Stomach smooth muscle (tissue), 2 donors: ENCODE results near the gene SLC22A14.
"Not testable (repeated sequence)": the region's sequence is repeated elsewhere in the genome, so short reads cannot be mapped to it uniquely, and the experiment has no call there.

Experiments used
- H3K27ac ChIP-seq: one replicate; pipeline ENCODE4 v1.7.0; 2013; ENCODE audit warnings: mild to moderate bottlenecking, low read length, inconsistent platforms
- H3K27me3 ChIP-seq, 2 donors: one replicate each; pipeline ENCODE4 v1.7.0; 2013; ENCODE audit warnings: low read length in 2 of 2; ENCODE audit not compliant: insufficient read depth in 2 of 2, control insufficient read depth in 1 of 2
- H3K36me3 ChIP-seq, 2 donors: one replicate each; pipeline ENCODE4 v1.7.0; 2013; ENCODE audit warnings: low read length in 2 of 2; ENCODE audit not compliant: control insufficient read depth in 2 of 2, insufficient read depth in 2 of 2
- H3K4me1 ChIP-seq: one replicate; pipeline ENCODE4 v1.7.0; 2013; ENCODE audit warnings: low read length; ENCODE audit not compliant: control insufficient read depth, insufficient read depth
- H3K4me3 ChIP-seq, 2 donors: one replicate each; pipeline ENCODE4 v1.7.0; 2013; ENCODE audit warnings: low read length in 2 of 2
- H3K9ac ChIP-seq, 2 donors: one replicate each; pipeline ENCODE4 v1.7.0; 2013; ENCODE audit warnings: low read length in 2 of 2, mild to moderate bottlenecking in 1 of 2
- H3K9me3 ChIP-seq, 2 donors: one replicate each; pipeline ENCODE4 v1.7.0; 2013; ENCODE audit warnings: low read length in 2 of 2; ENCODE audit not compliant: control insufficient read depth in 2 of 2
- donor health status: healthy.
- donor health status: Pancreatic carcinoma.

The SLC22A14 gene

GRCh38 chr3:38313695-38314094 lies 31.6 kb downstream of the SLC22A14 start:
- Histone ChIP-seq H3K27ac (no peak overlapping the region), H3K36me3 (no peaks in the 10 kb centered on the region), H3K4me3 (no peak overlapping the region), H3K9me3 (no peaks in the 10 kb centered on the region), H3K4me1 (no peaks in the 10 kb centered on the region), H3K9ac (no peak overlapping the region), H3K27me3 (no peaks in the 10 kb centered on the region)

- Histone ChIP-seq H3K4me3 (no peak overlapping the region), H3K27me3 (no peaks in the 10 kb centered on the region), H3K4me1 (no peaks in the 10 kb centered on the region), H3K36me3 (no peaks in the 10 kb centered on the region), H3K9ac (no peak overlapping the region), H3K9me3 (no peaks in the 10 kb centered on the region), H3K27ac (no peak overlapping the region)
Observed at GRCh38 chr3:38314112-38314763, 32.1 kb downstream of the SLC22A14 start.

- Histone ChIP-seq H3K4me1 (no peaks in the 10 kb centered on the region), H3K27me3 (no peaks in the 10 kb centered on the region), H3K27ac (no peak overlapping the region), H3K9me3 (no peaks in the 10 kb centered on the region), H3K36me3 (no peaks in the 10 kb centered on the region), H3K4me3 (no peak overlapping the region), H3K9ac (no peak overlapping the region)
Observed at GRCh38 chr3:38314764-38315487, 32.8 kb downstream of the SLC22A14 start.

DNA sequence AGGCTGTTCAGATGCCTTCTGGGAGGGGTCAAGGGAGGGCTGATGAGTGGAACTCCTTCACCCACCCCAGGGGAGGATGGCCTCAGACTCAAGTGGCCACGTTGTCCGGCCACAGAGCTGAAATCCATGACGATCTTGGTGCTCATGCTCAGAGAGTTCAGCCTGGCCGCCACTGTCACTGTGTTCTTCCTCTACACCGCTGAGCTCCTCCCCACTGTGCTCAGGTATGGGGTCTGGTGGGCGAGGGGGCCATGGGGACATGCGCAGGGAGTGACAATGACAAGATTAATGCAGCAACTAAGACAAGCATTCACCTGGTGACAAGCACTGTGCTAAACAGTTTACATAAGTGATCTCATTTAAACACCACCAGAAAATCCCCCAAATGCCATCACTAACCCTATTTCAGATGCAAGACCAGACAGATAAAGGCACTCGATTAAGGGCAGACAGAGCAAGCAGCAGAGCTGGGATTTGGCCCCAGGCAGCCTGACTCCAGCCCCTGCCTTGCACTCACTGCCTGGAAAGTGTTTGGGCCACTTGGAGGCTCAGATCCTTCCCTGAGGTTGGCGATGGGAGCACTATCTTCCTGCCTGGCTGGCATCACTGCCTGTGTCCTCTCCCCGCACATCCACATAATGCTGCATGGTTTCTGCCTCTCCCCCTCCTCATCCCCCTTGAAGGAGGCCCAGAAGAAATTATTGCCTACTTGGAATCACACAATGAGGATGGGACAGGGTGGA lies 33.6 kb downstream of the SLC22A14 start:
- no peaks in the 10 kb centered on the region for H3K27me3 ChIP-seq
- H3K4me1 ChIP-seq: no peaks in the 10 kb centered on the region
- H3K36me3 ChIP-seq: no peaks in the 10 kb centered on the region
- no peaks in the 10 kb centered on the region for H3K9me3 ChIP-seq
- no peak overlapping the region for H3K27ac ChIP-seq
- H3K9ac ChIP-seq: no peak overlapping the region
- no peak overlapping the region for H3K4me3 ChIP-seq

GRCh38 chr3:38316356-38317191 lies 34.5 kb downstream of the SLC22A14 start:
- Histone ChIP-seq H3K4me3 (no peak overlapping the region), H3K27me3 (no peaks in the 10 kb centered on the region), H3K9ac (no peak overlapping the region), H3K27ac (no peak overlapping the region), H3K9me3 (no peaks in the 10 kb centered on the region), H3K4me1 (no peaks in the 10 kb centered on the region), H3K36me3 (no peaks in the 10 kb centered on the region)

DNA sequence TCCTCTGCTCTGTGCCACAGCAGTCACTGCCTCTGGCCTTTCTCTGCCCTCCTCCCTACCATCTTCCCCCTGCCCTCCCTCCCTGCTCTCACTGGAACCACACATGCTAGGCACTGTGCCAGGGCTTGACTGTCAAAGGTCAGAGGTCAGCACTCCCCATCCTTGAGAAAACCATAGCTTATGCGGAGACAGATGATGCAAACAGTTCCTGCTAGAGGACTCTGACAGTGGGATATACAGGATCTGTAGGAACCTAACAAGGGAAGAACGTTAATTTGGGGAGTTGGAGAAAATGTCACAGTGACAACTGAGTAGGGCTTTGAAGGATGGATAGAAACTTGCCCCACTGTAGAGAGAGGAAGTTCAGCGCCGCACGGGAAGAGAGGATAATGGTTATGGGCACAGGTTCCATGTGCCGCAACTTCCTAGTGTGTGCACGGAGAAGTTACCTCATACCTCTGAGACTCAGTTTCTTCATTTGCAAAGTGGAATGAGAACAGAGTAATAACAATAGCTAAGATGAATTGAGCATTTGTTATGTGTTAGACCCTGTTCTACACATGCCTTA lies 35.2 kb downstream of the SLC22A14 start:
- H3K36me3 ChIP-seq: no peaks in the 10 kb centered on the region
- no peak overlapping the region for H3K27ac ChIP-seq
- H3K4me1 ChIP-seq: no peaks in the 10 kb centered on the region
- H3K4me3 ChIP-seq: no peak overlapping the region
- no peak overlapping the region for H3K9ac ChIP-seq
- no peaks in the 10 kb centered on the region for H3K27me3 ChIP-seq
- no peaks in the 10 kb centered on the region for H3K9me3 ChIP-seq

DNA sequence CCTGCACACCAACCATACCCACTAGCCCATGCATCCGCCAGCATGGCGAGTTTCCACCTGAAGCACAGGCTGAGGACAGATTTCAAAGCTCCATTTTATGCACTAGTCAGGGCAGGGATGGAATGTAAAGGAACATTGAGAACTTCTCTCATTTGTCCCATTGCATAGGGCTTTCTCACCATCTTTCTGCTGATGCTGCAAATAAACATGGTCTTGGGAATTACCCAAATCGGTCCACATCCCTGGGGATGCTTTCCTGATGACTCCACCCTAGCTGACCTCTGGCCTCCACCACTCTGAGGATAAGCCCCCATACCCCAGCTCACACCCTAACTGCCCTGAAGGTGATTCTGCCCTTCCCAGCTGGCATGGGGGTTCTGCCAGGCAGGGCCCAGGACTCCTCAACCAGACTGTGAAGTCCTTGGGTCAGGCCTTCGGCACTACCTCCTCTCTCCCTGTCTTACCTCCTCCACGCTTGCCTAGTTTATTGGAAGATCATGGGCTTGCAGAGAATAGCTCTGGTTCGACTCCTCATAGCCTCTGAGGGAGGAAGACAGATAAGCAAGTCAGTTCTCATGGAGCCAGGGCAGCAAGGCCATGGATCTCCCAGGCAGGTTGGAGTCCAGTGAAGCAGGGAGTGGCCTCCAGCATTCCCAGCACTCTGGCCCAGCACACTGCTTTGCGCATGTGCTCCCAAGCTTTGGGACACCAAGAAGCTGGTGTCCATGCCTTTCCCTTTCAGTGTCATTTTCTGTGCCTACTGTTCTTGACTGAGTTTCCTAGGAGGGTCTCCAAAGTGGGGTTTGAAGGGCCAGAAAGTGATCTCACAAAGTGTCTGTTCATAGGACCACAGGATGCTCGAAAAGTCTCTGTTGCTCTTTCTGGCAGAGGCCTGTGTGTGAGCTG lies 36.9 kb downstream of the SLC22A14 start:
- Histone ChIP-seq H3K4me1 (no peaks in the 10 kb centered on the region), H3K27me3 (no peaks in the 10 kb centered on the region), H3K9ac (no peak overlapping the region), H3K4me3 (no peak overlapping the region), H3K27ac (no peak overlapping the region), H3K36me3 (no peaks in the 10 kb centered on the region), H3K9me3 (no peaks in the 10 kb centered on the region)

DNA sequence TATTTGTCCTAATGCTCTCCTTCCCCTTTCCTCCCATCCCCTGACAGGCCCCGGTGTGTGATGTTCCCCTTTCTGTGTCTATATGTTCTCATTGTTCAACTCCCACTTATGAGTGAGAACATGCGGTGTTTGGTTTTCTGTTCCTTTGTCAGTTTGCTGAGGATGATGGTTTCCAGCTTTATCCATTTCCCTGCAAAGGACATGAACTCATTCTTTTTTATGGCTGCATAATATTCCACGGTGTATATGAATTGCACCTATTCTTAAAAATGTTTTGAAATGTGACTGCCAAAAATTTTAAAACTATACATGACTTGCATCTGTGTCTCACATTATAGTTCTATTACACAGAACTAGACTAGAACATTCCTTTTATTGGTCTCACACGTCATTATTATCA lies 38.5 kb downstream of the SLC22A14 start:
- not testable (repeated sequence) for H3K27me3 ChIP-seq, H3K4me1 ChIP-seq, H3K9me3 ChIP-seq, H3K27ac ChIP-seq, H3K4me3 ChIP-seq, H3K36me3 ChIP-seq, H3K9ac ChIP-seq

DNA sequence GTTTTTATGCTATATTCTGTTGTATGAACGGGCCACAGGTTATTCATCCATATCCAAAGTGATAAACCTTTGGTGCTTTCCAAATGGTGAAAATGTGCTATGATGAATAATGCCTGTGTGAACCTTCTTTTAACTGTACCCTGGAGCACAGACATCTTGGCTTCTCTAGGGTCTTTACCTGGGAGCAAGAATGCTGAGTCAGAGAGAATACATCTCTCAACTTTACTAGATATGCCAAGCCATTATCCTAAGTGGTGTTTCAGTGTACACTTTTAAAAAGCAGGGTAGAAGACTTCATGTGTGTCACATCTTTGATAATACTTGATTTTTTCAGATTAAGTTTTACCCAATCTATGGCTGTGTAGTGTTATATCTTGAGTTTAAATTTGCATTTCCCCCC lies 41.0 kb downstream of the SLC22A14 start:
- Histone ChIP-seq H3K36me3 (no peaks in the 10 kb centered on the region), H3K27ac (no peak overlapping the region), H3K9me3 (no peaks in the 10 kb centered on the region)

More for the DNA sequence above, 41.0 kb downstream of the SLC22A14 start:
- no peak overlapping the region for H3K4me3 ChIP-seq
- H3K9ac ChIP-seq: no peak overlapping the region
- H3K4me1 ChIP-seq: no peaks in the 10 kb centered on the region
- no peaks in the 10 kb centered on the region for H3K27me3 ChIP-seq
